Astrocyte (in vitro differentiated cells and primary cell): ENCODE data around the gene MEX3C. TPM values are rescaled to one million over a fixed set of nuclear protein-coding genes. Genes with fewer than 3 reads are reported as not detected.

ENCODE experiments used
- DNase-seq: peaks from one replicate; pipeline ENCODE4 v3.0.0-alpha.2; 2010; ENCODE audit warnings: low read depth
- FAIRE-seq: peaks from 2 replicates; lab custom pipeline; 2011; peaks lifted over from hg19 to GRCh38; lab: Jason Lieb, UNC
- H2AFZ ChIP-seq: 2 replicates; pipeline ENCODE4 v1.6.0; 2012; ENCODE audit warnings: low read depth, low read length, inconsistent platforms
- H3K27ac ChIP-seq: 2 replicates; pipeline ENCODE4 v1.5.1; 2011; ENCODE audit warnings: low read depth, low read length, inconsistent platforms
- H3K27me3 ChIP-seq: 2 replicates; pipeline ENCODE4 v1.6.0; 2011; ENCODE audit warnings: low read length, inconsistent platforms; ENCODE audit not compliant: insufficient read depth
- H3K36me3 ChIP-seq: 2 replicates; pipeline ENCODE4 v1.5.1; 2011; ENCODE audit warnings: low read length, inconsistent platforms; ENCODE audit not compliant: insufficient read depth
- H3K4me1 ChIP-seq: 2 replicates; pipeline ENCODE4 v1.5.1; 2011; ENCODE audit warnings: low read length, inconsistent platforms; ENCODE audit not compliant: insufficient read depth
- H3K4me2 ChIP-seq: 2 replicates; pipeline ENCODE4 v1.6.0; 2012; ENCODE audit warnings: low read length, inconsistent platforms
- H3K4me3 ChIP-seq: 2 replicates; pipeline ENCODE4 v1.5.1; 2011; ENCODE audit warnings: low read depth, mild to moderate bottlenecking, low read length, inconsistent platforms; ENCODE audit not compliant: insufficient read depth
- H3K79me2 ChIP-seq: 2 replicates; pipeline ENCODE4 v1.6.0; 2012; ENCODE audit warnings: mild to moderate bottlenecking, low read length, inconsistent platforms; ENCODE audit not compliant: insufficient read depth
- H3K9ac ChIP-seq: 2 replicates; pipeline ENCODE4 v1.6.0; 2012; ENCODE audit warnings: mild to moderate bottlenecking, low read length, inconsistent platforms
- H3K9me3 ChIP-seq: 2 replicates; pipeline ENCODE4 v1.5.1; 2012; ENCODE audit warnings: low read depth, mild to moderate bottlenecking, low read length, inconsistent platforms; ENCODE audit not compliant: insufficient read depth
- H4K20me1 ChIP-seq: 2 replicates; pipeline ENCODE4 v1.6.0; 2012; ENCODE audit warnings: low read length, inconsistent platforms; ENCODE audit not compliant: insufficient read depth
- H3K27ac Mint-ChIP-seq: one replicate; pipeline ENCODE4 v1.8.0; 2021; ENCODE audit warnings: mild to moderate bottlenecking, mixed read lengths; ENCODE audit not compliant: unreplicated experiment
- H3K27me3 Mint-ChIP-seq: one replicate; pipeline ENCODE4 v1.8.0; 2021; ENCODE audit warnings: low read depth, mixed read lengths; ENCODE audit not compliant: unreplicated experiment
- H3K36me3 Mint-ChIP-seq: one replicate; pipeline ENCODE4 v1.8.0; 2021; ENCODE audit warnings: low read depth, mixed read lengths; ENCODE audit not compliant: unreplicated experiment
- H3K4me1 Mint-ChIP-seq: one replicate; pipeline ENCODE4 v1.8.0; 2021; ENCODE audit warnings: low read depth, mixed read lengths; ENCODE audit not compliant: unreplicated experiment
- H3K4me3 Mint-ChIP-seq: one replicate; pipeline ENCODE4 v1.8.0; 2021; ENCODE audit warnings: mild to moderate bottlenecking, moderate library complexity, mixed read lengths; ENCODE audit not compliant: unreplicated experiment
- H3K9me3 Mint-ChIP-seq: one replicate; pipeline ENCODE4 v1.8.0; 2021; ENCODE audit warnings: mild to moderate bottlenecking, mixed read lengths; ENCODE audit not compliant: unreplicated experiment
- CTCF ChIP-seq: IDR thresholded peaks from 2 replicates; pipeline ENCODE4 v1.5.1; 2011; ENCODE audit warnings: low read depth, mild to moderate bottlenecking, inconsistent platforms, low read length, moderate library complexity; ENCODE audit not compliant: insufficient read depth
- EZH2 ChIP-seq: IDR thresholded peaks from 2 replicates; pipeline ENCODE4 v1.6.1; 2012; ENCODE audit warnings: mild to moderate bottlenecking, low read length, inconsistent platforms; ENCODE audit not compliant: insufficient read depth
- total RNA-seq: library from RNA; stranded (reverse); gene quantifications from 2 replicates; pipeline ENCODE4 v1.2.1, GENCODE V29; 2021

The MEX3C gene
- total RNA-seq, 1 donor from 2014 or later = 72.2 TPM

GRCh38 chr18:51195451-51196117 lies 1.9 kb downstream of the MEX3C start:
- H4K20me1 ChIP-seq = peaks cover 53% of the 10 kb centered on the region
- H3K27me3 Mint-ChIP-seq = no peaks in the 10 kb centered on the region
- peaks cover 4% of the 10 kb centered on the region for H3K36me3 Mint-ChIP-seq
- H3K79me2 ChIP-seq = peaks cover 63% of the 10 kb centered on the region
- TF ChIP-seq CTCF (no peak), EZH2 (no peak)
- H3K4me3 ChIP-seq = peak overlapping the region; percentile 99
- H2AFZ ChIP-seq = peak overlapping the region; percentile 16
- no peaks in the 10 kb centered on the region for H3K9me3 Mint-ChIP-seq
- peak overlapping the region; percentile 97 for H3K27ac Mint-ChIP-seq
- H3K4me3 Mint-ChIP-seq = peak overlapping the region; percentile 90
- H3K27ac ChIP-seq = peak overlapping the region; percentile 91
- no peak for FAIRE-seq
- DNase-seq = peak; percentile 70
- H3K4me2 ChIP-seq = peak overlapping the region; percentile 96
- peaks cover 24% of the 10 kb centered on the region for H3K4me1 Mint-ChIP-seq
- no peaks in the 10 kb centered on the region for H3K36me3 ChIP-seq
- no peaks in the 10 kb centered on the region for H3K27me3 ChIP-seq
- no peaks in the 10 kb centered on the region for H3K9me3 ChIP-seq
- H3K9ac ChIP-seq = peak overlapping the region; percentile 99
- H3K4me1 ChIP-seq = peaks cover 28% of the 10 kb centered on the region

GRCh38 chr18:51195086-51195450 lies 2.4 kb downstream of the MEX3C start:
- Mint-ChIP-seq H3K27me3 (no peaks in the 10 kb centered on the region), H3K27ac (peak overlapping the region; percentile 97), H3K4me3 (peak overlapping the region; percentile 90), H3K4me1 (peaks cover 25% of the 10 kb centered on the region), H3K9me3 (no peaks in the 10 kb centered on the region), H3K36me3 (peaks cover 4% of the 10 kb centered on the region)
- no peak for FAIRE-seq
- no peaks in the 10 kb centered on the region for H3K9me3 ChIP-seq
- H3K27ac ChIP-seq = peak overlapping the region; percentile 91
- H3K36me3 ChIP-seq = no peaks in the 10 kb centered on the region
- peak overlapping the region; percentile 99 for H3K4me3 ChIP-seq
- TF ChIP-seq CTCF (no peak), EZH2 (no peak)
- peaks cover 28% of the 10 kb centered on the region for H3K4me1 ChIP-seq
- H3K4me2 ChIP-seq = peak overlapping the region; percentile 96
- peaks cover 68% of the 10 kb centered on the region for H3K79me2 ChIP-seq
- H4K20me1 ChIP-seq = peaks cover 58% of the 10 kb centered on the region
- H2AFZ ChIP-seq = no peak overlapping the region
- H3K9ac ChIP-seq = peak overlapping the region; percentile 99
- no peak for DNase-seq
- H3K27me3 ChIP-seq = no peaks in the 10 kb centered on the region

- DNase-seq (no peak), FAIRE-seq (no peak)
- Histone ChIP-seq H3K4me1 (peaks cover 28% of the 10 kb centered on the region), H3K9ac (peak overlapping the region; percentile 99), H4K20me1 (peaks cover 62% of the 10 kb centered on the region), H3K4me2 (peak overlapping the region; percentile 96), H3K27me3 (no peaks in the 10 kb centered on the region), H2AFZ (no peak overlapping the region), H3K36me3 (no peaks in the 10 kb centered on the region), H3K79me2 (peaks cover 73% of the 10 kb centered on the region), H3K9me3 (no peaks in the 10 kb centered on the region), H3K4me3 (peak overlapping the region; percentile 99), H3K27ac (peak overlapping the region; percentile 91)
- Mint-ChIP-seq H3K27ac (peak overlapping the region; percentile 97), H3K36me3 (peaks cover 4% of the 10 kb centered on the region), H3K27me3 (no peaks in the 10 kb centered on the region), H3K9me3 (no peaks in the 10 kb centered on the region), H3K4me3 (peak overlapping the region; percentile 90), H3K4me1 (peaks cover 27% of the 10 kb centered on the region)
- TF ChIP-seq CTCF (no peak), EZH2 (no peak)
Measured at GRCh38 chr18:51194604-51195003, 2.9 kb downstream of the MEX3C start.
